Stimulated activated CD8-positive, alpha-beta memory T cell treated with anti-CD3 and anti-CD28 coated beads, Interleukin-4, amount 100 ng/mL, for 24 hours (primary cell): ENCODE measurements around the gene IKZF3.
"Not testable (repeated sequence)": the region's sequence is repeated elsewhere in the genome, so short reads cannot be mapped to it uniquely, and the experiment has no call there.

Source experiments
- DNase-seq: peaks from one replicate; pipeline ENCODE4 v3.0.0-alpha.2; 2020; ENCODE audit warnings: low read depth

IKZF3 gene

GRCh38 chr17:39863918-39864746 lies at the start of gene IKZF3:
IKZF3 (minus strand) TSS chr17:39864312; CDS start chr17:39864126, 186 bp downstream.
- peak; percentile 79 for DNase-seq

- no peak for DNase-seq
Measured at GRCh38 chr17:39908789-39909352, 44.8 kb upstream of the IKZF3 start.

GRCh38 chr17:39904990-39905288 lies 40.8 kb upstream of the IKZF3 start:
- DNase-seq = no peak

- no peak for DNase-seq
Measured at GRCh38 chr17:39903158-39903884, 39.2 kb upstream of the IKZF3 start.

- not testable (repeated sequence) for DNase-seq
Measured at GRCh38 chr17:39902027-39902426, 37.9 kb upstream of the IKZF3 start.

- DNase-seq = no peak
Measured at GRCh38 chr17:39899215-39899614, 35.1 kb upstream of the IKZF3 start.

- no peak for DNase-seq
Measured at GRCh38 chr17:39898088-39898487, 34.0 kb upstream of the IKZF3 start.

GRCh38 chr17:39894681-39895376 lies 30.7 kb upstream of the IKZF3 start:
- DNase-seq = no peak

GRCh38 chr17:39889200-39889599 lies 25.1 kb upstream of the IKZF3 start:
- no peak for DNase-seq

- DNase-seq = no peak
Measured at GRCh38 chr17:39887078-39887477, 23.0 kb upstream of the IKZF3 start.

GRCh38 chr17:39886102-39886501 lies 22.0 kb upstream of the IKZF3 start:
- not testable (repeated sequence) for DNase-seq

- no peak for DNase-seq
Measured at GRCh38 chr17:39872751-39873150, 8.6 kb upstream of the IKZF3 start.

- no peak for DNase-seq
Measured at GRCh38 chr17:39871801-39872200, 7.7 kb upstream of the IKZF3 start.

GRCh38 chr17:39870776-39871175 lies 6.7 kb upstream of the IKZF3 start:
- DNase-seq = no peak

GRCh38 chr17:39868554-39868942 lies 4.4 kb upstream of the IKZF3 start:
- DNase-seq = no peak

GRCh38 chr17:39867880-39868553 lies 3.9 kb upstream of the IKZF3 start, which contains the start of gene ZPBP2:
ZPBP2 (plus strand) TSS chr17:39868202; CDS start chr17:39868355, 153 bp downstream.
- DNase-seq = peak; percentile 34

- peak; percentile 26 for DNase-seq
Measured at GRCh38 chr17:39867084-39867879, 3.2 kb upstream of the IKZF3 start.

- DNase-seq = no peak
Measured at GRCh38 chr17:39866013-39866730, 2.1 kb upstream of the IKZF3 start.

- DNase-seq = no peak
Measured at GRCh38 chr17:39863244-39863917, 731 bp downstream of the IKZF3 start.

GRCh38 chr17:39861235-39861634 lies 2.9 kb downstream of the IKZF3 start:
- DNase-seq = no peak
